Measurements from ENCODE around the gene ABCC1. TPM values are rescaled to one million over a fixed set of nuclear protein-coding genes. Genes with fewer than 3 reads are reported as not detected.
A peak's percentile ranks its signal among the peaks of the same experiment; 100 is the strongest.

The ABCC1 gene
- total RNA-seq, 1 experiment from 2014 or later = 56.4 TPM

GRCh38 chr16:16062023-16062937 is 112.9 kb downstream of the ABCC1 start:
- H3K27ac Mint-ChIP-seq = peak overlapping the region in 1 of 3 experiments; percentile 34; a peak in 1 of 7 replicates
- no peaks in the 10 kb centered on the region for H3K9me3 Mint-ChIP-seq
- DNase-seq = no peak
- H3K23ac ChIP-seq (ENCODE audit: insufficient read length, low read depth, low read length) = no peak overlapping the region
- no peaks in the 10 kb centered on the region for H3K4me1 Mint-ChIP-seq
- H3K4ac ChIP-seq (ENCODE audit: low read depth, low read length) = no peak overlapping the region
- H2BK20ac ChIP-seq (ENCODE audit: low read depth, low read length, poor library complexity, severe bottlenecking) = no peak overlapping the region
- H3K14ac ChIP-seq (ENCODE audit: insufficient read depth, low read length) = no peak overlapping the region
- H3K23me2 ChIP-seq (ENCODE audit: insufficient read length, low read depth, low read length, poor library complexity, severe bottlenecking) = peaks cover 2% of the 10 kb centered on the region
- H2BK120ac ChIP-seq (ENCODE audit: low read depth, low read length, poor library complexity, severe bottlenecking) = no peak overlapping the region
- no peak overlapping the region for H3K4me3 Mint-ChIP-seq
- no peaks in the 10 kb centered on the region for H3K4me1 ChIP-seq (ENCODE audit: insufficient read depth, low read length)
- H2AK5ac ChIP-seq (ENCODE audit: insufficient read length, low read length) = no peak overlapping the region
- H4K91ac ChIP-seq (ENCODE audit: insufficient read length, low read depth, low read length) = no peak overlapping the region
- H2BK12ac ChIP-seq (ENCODE audit: insufficient read length, low read depth, low read length) = no peak overlapping the region
- no peaks in the 10 kb centered on the region for H3K79me2 ChIP-seq (ENCODE audit: insufficient read depth, low read length)
- WGBS (ENCODE audit: extremely low coverage, insufficient read length, low lambda C conversion rate) = no CpG with 5 or more reads among the region's 16 CpGs
- no peak overlapping the region for H3K18ac ChIP-seq (ENCODE audit: insufficient read length, low read depth, low read length)
- H4K20me1 ChIP-seq (ENCODE audit: control insufficient read depth, insufficient read depth, insufficient read length) = no peaks in the 10 kb centered on the region
- H3K79me1 ChIP-seq (ENCODE audit: insufficient read depth, low read depth, low read length, poor library complexity, severe bottlenecking) = no peaks in the 10 kb centered on the region
- no peaks in the 10 kb centered on the region for H3K27me3 Mint-ChIP-seq (ENCODE audit: low read depth)
- H2AFZ ChIP-seq (ENCODE audit: low read length) = no peak overlapping the region
- no peaks in the 10 kb centered on the region for H3K9me3 ChIP-seq (ENCODE audit: control insufficient read depth, low read depth, low read length)
- no peak overlapping the region for H3T11ph ChIP-seq (ENCODE audit: low read length)
- peaks cover 14 to 75% (median 48%) of the 10 kb centered on the region in 3 experiments; a peak in 6 of 7 replicates for H3K36me3 Mint-ChIP-seq (ENCODE audit: insufficient read depth in 1 of 3, low read depth in 3 of 3)
- H2BK15ac ChIP-seq (ENCODE audit: low read depth, low read length) = no peak overlapping the region
- no peak overlapping the region for H3K4me2 ChIP-seq (ENCODE audit: insufficient read depth, insufficient read length, low read length)
- H3K9ac ChIP-seq (ENCODE audit: extremely low read depth, insufficient read length, low read length) = no peak overlapping the region
- TF ChIP-seq CTCF (conservative IDR thresholded peaks at IDR 0.05) = peak; percentile 37; the same call in 2 of the 3 replicates
- no peak overlapping the region for H2BK5ac ChIP-seq (ENCODE audit: insufficient read length, low read length)
- no peaks in the 10 kb centered on the region for H3K27me3 ChIP-seq (ENCODE audit: insufficient read depth, low read length)
- H4K8ac ChIP-seq (replicated peaks; ENCODE audit: insufficient read length, low read depth, low read length) = no peak overlapping the region
- H4K5ac ChIP-seq (ENCODE audit: insufficient read length, low read depth, low read length) = no peak overlapping the region
- no peak overlapping the region for H3K56ac ChIP-seq (ENCODE audit: insufficient read length, low read depth, low read length)
- H3K27ac ChIP-seq (ENCODE audit: insufficient read length, low read depth, low read length) = no peak overlapping the region
